Measurements from ENCODE around the gene PPP2R5A. TPM values are rescaled to one million over a fixed set of nuclear protein-coding genes. Genes with fewer than 3 reads are reported as not detected.

PPP2R5A gene
- total RNA-seq, 4 donors from 2014 or later, result 57.0 to 63.5 (median 58.9) TPM

GRCh38 chr1:212368073-212368484 is 82.9 kb downstream of the PPP2R5A start:
- Histone ChIP-seq H3K9me3 (no peaks in the 10 kb centered on the region), H3K36me3 (peaks cover 0 to 20% (median 4%) of the 10 kb centered on the region in 4 donors), H3K4me3 (no peak overlapping the region), H3K27ac (replicated peaks in 1 of 4) (no peak overlapping the region), H3K4me1 (peaks cover 8 to 38% (median 33%) of the 10 kb centered on the region in 4 donors), H3K27me3 (no peaks in the 10 kb centered on the region)
- intact Hi-C loops (cut with DNase I), result loop anchor here (2.0 to 5.0 kb wide), 3 partner anchors 76 to 297 kb away; no protein-coding TSS in a partner anchor
- no peak for DNase-seq (ENCODE audit: extremely low spot score)
- 73% methylated on average over 3 of the region's 3 CpGs for WGBS
- TF ChIP-seq CTCF (IDR thresholded peaks at IDR 0.05) (peak; percentile 77 to 95 (median 82)), EP300 (IDR thresholded peaks at IDR 0.05) (no peak)

GRCh38 chr1:212375986-212376385 is 90.8 kb downstream of the PPP2R5A start:
- 87% methylated on average over 5 of the region's 5 CpGs for WGBS
- no peaks in the 10 kb centered on the region for H3K27me3 ChIP-seq
- no peak overlapping the region for H3K27ac ChIP-seq (replicated peaks in 1 of 4)
- no peaks in the 10 kb centered on the region for H3K4me1 ChIP-seq
- H3K9me3 ChIP-seq, result no peaks in the 10 kb centered on the region
- peaks cover 0 to 44% (median 35%) of the 10 kb centered on the region in 4 donors for H3K36me3 ChIP-seq
- DNase-seq (ENCODE audit: extremely low spot score), result no peak
- TF ChIP-seq CTCF (IDR thresholded peaks at IDR 0.05), result no peak
- no peak for TF ChIP-seq EP300 (IDR thresholded peaks at IDR 0.05)
- TF ChIP-seq POLR2AphosphoS5 (IDR thresholded peaks at IDR 0.05), result no peak
- no peak for TF ChIP-seq POLR2A (IDR thresholded peaks at IDR 0.05; ENCODE audit: low read depth)
- intact Hi-C loops (cut with DNase I), result no loop called here
- no peak overlapping the region for H3K4me3 ChIP-seq

DNA sequence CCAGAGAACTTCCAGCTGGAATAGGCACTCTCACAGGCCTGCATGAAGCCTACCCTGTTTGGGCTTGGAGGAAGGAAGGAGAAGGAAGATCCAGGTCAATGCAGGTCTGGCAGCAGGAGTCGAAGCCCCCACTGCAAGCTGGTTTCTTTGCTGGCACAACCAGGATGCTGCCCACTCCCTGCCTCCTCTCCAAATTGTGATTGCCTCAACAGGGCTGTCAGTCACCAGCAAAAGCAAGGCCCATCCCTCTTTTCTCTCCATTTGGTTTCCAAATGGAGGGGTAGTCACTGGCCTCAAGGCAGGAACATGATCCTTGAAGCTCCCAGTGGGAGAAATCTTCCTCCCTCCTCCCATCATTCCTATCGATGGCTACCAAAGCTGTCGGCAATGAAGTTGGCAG is 92.4 kb downstream of the PPP2R5A start:
- H3K27ac ChIP-seq (replicated peaks in 1 of 4), result no peak overlapping the region
- H3K9me3 ChIP-seq, result no peaks in the 10 kb centered on the region
- H3K36me3 ChIP-seq, result peaks cover 0 to 44% (median 36%) of the 10 kb centered on the region in 4 donors
- no peak for DNase-seq (ENCODE audit: extremely low spot score)
- no peaks in the 10 kb centered on the region for H3K27me3 ChIP-seq
- TF ChIP-seq CTCF (IDR thresholded peaks at IDR 0.05) (no peak), POLR2AphosphoS5 (IDR thresholded peaks at IDR 0.05) (no peak), POLR2A (IDR thresholded peaks at IDR 0.05; ENCODE audit: low read depth) (no peak), EP300 (IDR thresholded peaks at IDR 0.05) (no peak)
- no peak overlapping the region for H3K4me3 ChIP-seq
- H3K4me1 ChIP-seq, result no peaks in the 10 kb centered on the region
- 95% methylated on average over 3 of the region's 3 CpGs for WGBS
- intact Hi-C loops (cut with DNase I), result no loop called here

GRCh38 chr1:212379366-212379765 is 94.2 kb downstream of the PPP2R5A start:
- H3K36me3 ChIP-seq, result peaks cover 0 to 56% (median 37%) of the 10 kb centered on the region in 4 donors
- H3K4me1 ChIP-seq, result no peaks in the 10 kb centered on the region
- no peak overlapping the region for H3K27ac ChIP-seq (replicated peaks in 1 of 4)
- H3K4me3 ChIP-seq, result no peak overlapping the region
- intact Hi-C loops (cut with DNase I), result no loop called here
- TF ChIP-seq EP300 (IDR thresholded peaks at IDR 0.05) (no peak), POLR2AphosphoS5 (IDR thresholded peaks at IDR 0.05) (no peak), POLR2A (IDR thresholded peaks at IDR 0.05; ENCODE audit: low read depth) (no peak), CTCF (IDR thresholded peaks at IDR 0.05) (no peak)
- DNase-seq (ENCODE audit: extremely low spot score), result no peak
- H3K27me3 ChIP-seq, result no peaks in the 10 kb centered on the region
- 100% methylated on average over 2 of the region's 2 CpGs for WGBS
- H3K9me3 ChIP-seq, result no peaks in the 10 kb centered on the region

DNA sequence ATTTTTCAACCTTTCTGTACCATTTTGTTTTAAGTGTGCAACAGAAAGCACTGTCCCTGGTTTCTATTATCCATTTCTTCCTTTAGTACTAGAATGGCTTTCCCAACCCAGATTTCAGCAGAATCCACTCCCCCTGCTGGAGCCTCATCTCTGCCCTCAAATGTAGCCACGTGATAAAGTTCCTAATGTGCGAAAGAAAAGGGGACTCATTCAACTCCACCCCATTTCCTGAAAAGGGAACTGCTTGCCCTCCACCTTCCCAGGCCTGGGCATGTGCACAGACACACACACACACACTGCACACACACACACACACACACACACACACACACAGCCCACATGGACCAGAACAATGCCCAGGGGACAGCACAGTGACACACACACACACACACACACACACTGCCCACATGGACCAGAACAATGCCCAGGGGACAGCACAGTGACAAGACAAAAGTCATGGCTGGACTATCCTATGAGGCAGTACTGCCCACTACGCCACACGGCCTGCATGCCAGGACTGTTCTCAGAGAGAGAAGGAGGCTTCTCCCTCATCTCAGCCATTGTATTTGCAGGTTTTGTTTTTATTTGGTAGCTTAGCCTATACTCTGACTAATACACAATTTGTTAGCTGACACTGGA is 96.3 kb downstream of the PPP2R5A start:
- intact Hi-C loops (cut with DNase I), result no loop called here
- TF ChIP-seq POLR2A (IDR thresholded peaks at IDR 0.05; ENCODE audit: low read depth), result no peak
- no peak for TF ChIP-seq EP300 (IDR thresholded peaks at IDR 0.05)
- TF ChIP-seq CTCF (IDR thresholded peaks at IDR 0.05), result no peak
- TF ChIP-seq POLR2AphosphoS5 (IDR thresholded peaks at IDR 0.05), result no peak
- WGBS, result 83% methylated on average over 4 of the region's 4 CpGs
- Histone ChIP-seq H3K4me3 (no peak overlapping the region), H3K4me1 (no peaks in the 10 kb centered on the region), H3K27me3 (no peaks in the 10 kb centered on the region), H3K27ac (replicated peaks in 1 of 4) (no peak overlapping the region), H3K36me3 (peaks cover 6 to 68% (median 52%) of the 10 kb centered on the region in 4 donors), H3K9me3 (no peaks in the 10 kb centered on the region)
- no peak for DNase-seq (ENCODE audit: extremely low spot score)
